Uterus (tissue), 4 donors: ENCODE measurements around the gene NAV1. TPM values are rescaled to one million over a fixed set of nuclear protein-coding genes. Genes with fewer than 3 reads are reported as not detected.

Experiments used
- DNase-seq, 2 donors: peaks; one replicate each; pipeline ENCODE4 v3.0.0-alpha.2; 2019 to 2020
- H3K27ac ChIP-seq, 2 donors: fragments of 200-600 bp; sonication (generic); 1 replicate in 1 of 2; 2 replicates in 1 of 2; pipeline ENCODE4 v1.5.1; 2016 to 2018
- H3K27me3 ChIP-seq, 2 donors: fragments of 200-600 bp; sonication (generic); one replicate each; pipeline ENCODE4 v1.5.1; 2018 to 2019; ENCODE audit warnings: control low read depth in 1 of 2
- H3K36me3 ChIP-seq, 2 donors: fragments of 200-600 bp; sonication (generic); one replicate each; pipeline ENCODE4 v1.5.1; 2019; ENCODE audit warnings: control low read depth in 1 of 2
- H3K4me1 ChIP-seq, 2 donors: fragments of 200-600 bp; sonication (generic); one replicate each; pipeline ENCODE4 v1.5.1; 2018 to 2019; ENCODE audit warnings: control low read depth in 1 of 2
- H3K4me3 ChIP-seq, 2 donors: fragments of 200-600 bp; sonication (generic); 1 replicate in 1 of 2; 2 replicates in 1 of 2; pipeline ENCODE4 v1.5.1; 2018 to 2019; ENCODE audit warnings: mild to moderate bottlenecking in 1 of 2
- H3K9me3 ChIP-seq, 2 donors: fragments of 200-600 bp; sonication (generic); one replicate each; pipeline ENCODE4 v1.5.1; 2019; ENCODE audit warnings: control low read depth in 1 of 2
- CTCF ChIP-seq, 4 experiments: fragments of 200-600 bp in 2 of 4; fragments of 450-650 bp in 2 of 4; sonication (generic) in 2 of 4; IDR thresholded peaks; one replicate each; pipeline ENCODE4 v1.5.1; 2016 to 2019; ENCODE audit warnings: antibody characterized with exemption in 4 of 4, mild to moderate bottlenecking in 2 of 4, moderate library complexity in 1 of 4
- POLR2A ChIP-seq, 2 donors: fragments of 450-650 bp; IDR thresholded peaks; one replicate each; pipeline ENCODE4 v1.6.1; 2016; ENCODE audit warnings: antibody characterized with exemption in 2 of 2, mild to moderate bottlenecking in 1 of 2, moderate library complexity in 1 of 2
- intact Hi-C: fragments of 100-400 bp; cut with DNase I; formaldehyde crosslinking; loops from one replicate; pipeline ENCODE4 v1.15.1; 2023; ENCODE audit warnings: low total_unique reads
- total RNA-seq, 4 donors: library from RNA; depleted of rRNA in 3 of 4; stranded (reverse); fragments of >200 nt in 3 of 4; gene quantifications; one replicate each; pipeline versions ENCODE4 v1.1.0 to v1.2.4, GENCODE V29; 2014 to 2023
- donor health status: DM: yes; HTN: yes; CAD: no.

The NAV1 gene
- total RNA-seq, 4 donors from 2014 or later: 25.1 to 86.1 (median 58.5) TPM

- Histone ChIP-seq H3K4me3 (no peak overlapping the region), H3K27me3 (no peaks in the 10 kb centered on the region), H3K9me3 (no peaks in the 10 kb centered on the region), H3K36me3 (no peaks in the 10 kb centered on the region), H3K27ac (peak overlapping the region; percentile 97 to 99), H3K4me1 (peaks cover 4 to 12% of the 10 kb centered on the region in 2 donors)
- intact Hi-C loops: no loop called here
- no peak for TF ChIP-seq CTCF (IDR thresholded peaks at IDR 0.05)
- TF ChIP-seq POLR2A (IDR thresholded peaks at IDR 0.05): no peak
- peak in 1 of 2 donors; percentile 43 for DNase-seq
These were observed 30.1 kb upstream of the NAV1 start for GRCh38 chr1:201508809-201509208.

GRCh38 chr1:201509601-201510374, 29.1 kb upstream of the NAV1 start:
- Histone ChIP-seq H3K36me3 (no peaks in the 10 kb centered on the region), H3K27me3 (no peaks in the 10 kb centered on the region), H3K4me1 (peaks cover 4 to 12% of the 10 kb centered on the region in 2 donors), H3K27ac (peak overlapping the region; percentile 97 to 99), H3K9me3 (no peaks in the 10 kb centered on the region), H3K4me3 (no peak overlapping the region)
- TF ChIP-seq POLR2A (IDR thresholded peaks at IDR 0.05) (no peak), CTCF (IDR thresholded peaks at IDR 0.05) (no peak)
- peak in 1 of 2 donors; percentile 27 for DNase-seq
- intact Hi-C loops: loop anchor here (5.0 kb wide), 1 partner anchor 62 kb away; no protein-coding TSS in a partner anchor

GRCh38 chr1:201510734-201511133, 28.2 kb upstream of the NAV1 start:
- Histone ChIP-seq H3K9me3 (no peaks in the 10 kb centered on the region), H3K4me1 (peaks cover 4 to 12% of the 10 kb centered on the region in 2 donors), H3K27me3 (no peaks in the 10 kb centered on the region), H3K36me3 (no peaks in the 10 kb centered on the region), H3K27ac (peak overlapping the region; percentile 97 to 99), H3K4me3 (no peak overlapping the region)
- TF ChIP-seq POLR2A (IDR thresholded peaks at IDR 0.05) (no peak), CTCF (IDR thresholded peaks at IDR 0.05) (no peak)
- DNase-seq: no peak
- intact Hi-C loops: loop anchor here (5.0 kb wide), 1 partner anchor 63 kb away; no protein-coding TSS in a partner anchor

- no peak overlapping the region for H3K4me3 ChIP-seq
- no peak for TF ChIP-seq CTCF (IDR thresholded peaks at IDR 0.05)
- no peak for TF ChIP-seq POLR2A (IDR thresholded peaks at IDR 0.05)
- no peaks in the 10 kb centered on the region for H3K9me3 ChIP-seq
- no peaks in the 10 kb centered on the region for H3K36me3 ChIP-seq
- peak in 1 of 2 donors; percentile 34 for DNase-seq
- peaks cover 4 to 12% of the 10 kb centered on the region in 2 donors for H3K4me1 ChIP-seq
- intact Hi-C loops: loop anchor here (5.0 kb wide), 1 partner anchor 64 kb away; no protein-coding TSS in a partner anchor
- no peaks in the 10 kb centered on the region for H3K27me3 ChIP-seq
- peak overlapping the region; percentile 97 to 99 for H3K27ac ChIP-seq
These were observed 27.5 kb upstream of the NAV1 start for GRCh38 chr1:201511396-201511940.
